Measurements from ENCODE around the gene VPS54. TPM values are rescaled to one million over a fixed set of nuclear protein-coding genes. Genes with fewer than 3 reads are reported as not detected.
"Not testable (repeated sequence)": the region's sequence is repeated elsewhere in the genome, so short reads cannot be mapped to it uniquely, and the experiment has no call there.

The VPS54 gene
- total RNA-seq, 1 donor from 2014 or later = 4.6 TPM

- intact Hi-C loops (cut with DNase I) = loop anchor here (10.0 kb wide), 1 partner anchor 1145 kb away; the partner anchor contains the start of gene EHBP1
These were observed 169.6 kb downstream of the VPS54 start for GRCh38 chr2:63849381-63850203.

GRCh38 chr2:63847571-63847970 lies 171.7 kb downstream of the VPS54 start:
- H3K27ac ChIP-seq; DNase-seq (ENCODE audit: low spot score in 2 of 2); H3K27me3 ChIP-seq; H3K36me3 ChIP-seq; H3K9me3 ChIP-seq; H3K4me3 ChIP-seq: not testable (repeated sequence)
- intact Hi-C loops (cut with DNase I) = loop anchor here (10.0 kb wide), 1 partner anchor 1143 kb away; the partner anchor contains the start of gene EHBP1
- H3K4me1 ChIP-seq = peaks cover 0 to 36% of the 10 kb centered on the region in 2 donors

More at GRCh38 chr2:63849381-63850203, 169.6 kb downstream of the VPS54 start:
- Histone ChIP-seq H3K9me3 (no peaks in the 10 kb centered on the region), H3K27me3 (no peaks in the 10 kb centered on the region), H3K27ac (peak overlapping the region; percentile 18 to 34), H3K36me3 (no peaks in the 10 kb centered on the region), H3K4me1 (peaks cover 0 to 38% of the 10 kb centered on the region in 2 donors), H3K4me3 (peak overlapping the region in 1 of 2 donors; percentile 21)
- no peak for TF ChIP-seq CTCF (IDR thresholded peaks at IDR 0.05)
- DNase-seq (ENCODE audit: low spot score in 2 of 2) = no peak

GRCh38 chr2:63846487-63846886 lies 172.7 kb downstream of the VPS54 start:
- H3K27me3 ChIP-seq = no peaks in the 10 kb centered on the region
- TF ChIP-seq CTCF (IDR thresholded peaks at IDR 0.05) = no peak
- H3K9me3 ChIP-seq = no peaks in the 10 kb centered on the region
- H3K4me3 ChIP-seq = no peak overlapping the region
- no peak for DNase-seq (ENCODE audit: low spot score in 2 of 2)
- intact Hi-C loops (cut with DNase I) = loop anchor here (10.0 kb wide), 1 partner anchor 1142 kb away; the partner anchor contains the start of gene EHBP1
- peaks cover 0 to 36% of the 10 kb centered on the region in 2 donors for H3K4me1 ChIP-seq
- H3K36me3 ChIP-seq = no peaks in the 10 kb centered on the region
- H3K27ac ChIP-seq = peak overlapping the region in 1 of 2 donors; percentile 46

- Histone ChIP-seq H3K4me3 (peak overlapping the region in 1 of 2 donors; percentile 14), H3K27ac (peak overlapping the region; percentile 15 to 46), H3K4me1 (peaks cover 0 to 33% of the 10 kb centered on the region in 2 donors), H3K27me3 (no peaks in the 10 kb centered on the region), H3K9me3 (no peaks in the 10 kb centered on the region), H3K36me3 (no peaks in the 10 kb centered on the region)
- intact Hi-C loops (cut with DNase I) = loop anchor here (10.0 kb wide), 1 partner anchor 1141 kb away; the partner anchor contains the start of gene EHBP1
- no peak for TF ChIP-seq CTCF (IDR thresholded peaks at IDR 0.05)
- no peak for DNase-seq (ENCODE audit: low spot score in 2 of 2)
These were observed 173.4 kb downstream of the VPS54 start for GRCh38 chr2:63845866-63846265.

GRCh38 chr2:63844616-63845015 lies 174.6 kb downstream of the VPS54 start:
- TF ChIP-seq CTCF (IDR thresholded peaks at IDR 0.05) = no peak
- peak overlapping the region; percentile 27 to 91 for H3K4me3 ChIP-seq
- H3K27ac ChIP-seq = peak overlapping the region in 1 of 2 donors; percentile 9
- H3K36me3 ChIP-seq = no peaks in the 10 kb centered on the region
- intact Hi-C loops (cut with DNase I) = loop anchor here (5.0 to 10.0 kb wide), 4 partner anchors 33 to 1140 kb away; partner anchors contain the start of genes EHBP1, MDH1 and WDPCP
- H3K4me1 ChIP-seq = peaks cover 0 to 30% of the 10 kb centered on the region in 2 donors
- no peaks in the 10 kb centered on the region for H3K9me3 ChIP-seq
- DNase-seq (ENCODE audit: low spot score in 2 of 2) = no peak
- H3K27me3 ChIP-seq = no peaks in the 10 kb centered on the region

- TF ChIP-seq CTCF (IDR thresholded peaks at IDR 0.05) = no peak
- Histone ChIP-seq H3K36me3 (no peaks in the 10 kb centered on the region), H3K4me3 (peak overlapping the region; percentile 27 to 91), H3K4me1 (peaks cover 0 to 27% of the 10 kb centered on the region in 2 donors), H3K27ac (peak overlapping the region in 1 of 2 donors; percentile 98), H3K27me3 (no peaks in the 10 kb centered on the region), H3K9me3 (no peaks in the 10 kb centered on the region)
- intact Hi-C loops (cut with DNase I) = loop anchor here (5.0 to 10.0 kb wide), 4 partner anchors 34 to 1139 kb away; partner anchors contain the start of genes EHBP1, MDH1 and WDPCP
- DNase-seq (ENCODE audit: low spot score in 2 of 2) = no peak
These were observed 175.4 kb downstream of the VPS54 start for GRCh38 chr2:63843791-63844190.
